ENCODE measurements around the gene TTC3.

The TTC3 gene

GRCh38 chr21:37192019-37192418 lies 119.0 kb downstream of the TTC3 start:
- no peak for DNase-seq (ENCODE audit: low read depth)
- TF ChIP-seq, protein P1, sequence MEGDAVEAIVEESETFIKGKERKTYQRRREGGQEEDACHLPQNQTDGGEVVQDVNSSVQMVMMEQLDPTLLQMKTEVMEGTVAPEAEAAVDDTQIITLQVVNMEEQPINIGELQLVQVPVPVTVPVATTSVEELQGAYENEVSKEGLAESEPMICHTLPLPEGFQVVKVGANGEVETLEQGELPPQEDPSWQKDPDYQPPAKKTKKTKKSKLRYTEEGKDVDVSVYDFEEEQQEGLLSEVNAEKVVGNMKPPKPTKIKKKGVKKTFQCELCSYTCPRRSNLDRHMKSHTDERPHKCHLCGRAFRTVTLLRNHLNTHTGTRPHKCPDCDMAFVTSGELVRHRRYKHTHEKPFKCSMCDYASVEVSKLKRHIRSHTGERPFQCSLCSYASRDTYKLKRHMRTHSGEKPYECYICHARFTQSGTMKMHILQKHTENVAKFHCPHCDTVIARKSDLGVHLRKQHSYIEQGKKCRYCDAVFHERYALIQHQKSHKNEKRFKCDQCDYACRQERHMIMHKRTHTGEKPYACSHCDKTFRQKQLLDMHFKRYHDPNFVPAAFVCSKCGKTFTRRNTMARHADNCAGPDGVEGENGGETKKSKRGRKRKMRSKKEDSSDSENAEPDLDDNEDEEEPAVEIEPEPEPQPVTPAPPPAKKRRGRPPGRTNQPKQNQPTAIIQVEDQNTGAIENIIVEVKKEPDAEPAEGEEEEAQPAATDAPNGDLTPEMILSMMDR (IDR thresholded peaks at IDR 0.05; ENCODE audit: low read depth, low read length, missing control alignments) = no peak
- H3K4me3 ChIP-seq (ENCODE audit: low read depth, low read length) = no peak overlapping the region

DNA sequence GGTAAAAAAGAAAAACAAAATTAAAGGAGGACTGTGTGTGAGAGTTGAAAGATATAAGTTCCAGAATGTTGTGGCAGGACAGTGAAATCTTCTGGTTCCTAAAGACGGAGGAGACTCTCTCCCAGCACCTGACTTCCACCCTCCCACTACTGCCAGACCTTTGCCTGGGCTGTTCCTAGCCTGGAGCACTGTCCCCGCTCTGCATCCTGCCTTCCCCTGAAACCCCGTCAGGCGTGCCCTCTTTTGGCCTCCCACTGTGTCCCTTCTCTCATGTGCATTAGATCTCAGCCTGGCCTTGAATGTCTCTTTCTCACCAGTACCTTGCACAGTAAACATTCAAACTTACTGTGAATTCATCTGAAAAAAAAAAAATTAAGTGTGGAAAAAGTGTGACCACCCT lies 120.0 kb downstream of the TTC3 start:
- TF ChIP-seq, protein P1 (IDR thresholded peaks at IDR 0.05; ENCODE audit: low read depth, low read length, missing control alignments) = no peak
- no peak overlapping the region for H3K4me3 ChIP-seq (ENCODE audit: low read depth, low read length)
- no peak for DNase-seq (ENCODE audit: low read depth)

DNA sequence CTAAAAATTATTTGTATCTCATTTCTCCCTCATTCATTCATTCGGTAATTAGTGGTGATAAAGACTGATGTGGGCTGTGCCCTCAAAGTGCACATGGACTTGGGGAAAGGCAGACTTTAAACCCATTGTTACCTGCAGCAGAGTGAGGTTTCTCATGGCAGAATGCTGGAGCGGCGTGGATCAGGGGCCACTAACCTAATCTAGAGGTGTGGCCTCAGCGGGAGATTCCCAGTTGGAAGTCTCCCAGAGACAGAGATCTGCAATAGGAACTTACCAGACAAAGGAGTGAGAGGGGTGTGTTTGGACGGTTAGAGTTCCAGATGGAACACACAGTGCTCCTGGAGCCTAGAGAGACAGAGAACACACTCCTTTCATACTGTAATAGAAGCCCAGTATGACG lies 120.6 kb downstream of the TTC3 start:
- H3K4me3 ChIP-seq (ENCODE audit: low read depth, low read length) = no peak overlapping the region
- DNase-seq (ENCODE audit: low read depth) = no peak
- TF ChIP-seq, protein P1 (IDR thresholded peaks at IDR 0.05; ENCODE audit: low read depth, low read length, missing control alignments) = no peak

GRCh38 chr21:37195059-37195458 lies 122.0 kb downstream of the TTC3 start:
- no peak overlapping the region for H3K4me3 ChIP-seq (ENCODE audit: low read depth, low read length)
- TF ChIP-seq, protein P1 (IDR thresholded peaks at IDR 0.05; ENCODE audit: low read depth, low read length, missing control alignments) = no peak
- no peak for DNase-seq (ENCODE audit: low read depth)

- H3K4me3 ChIP-seq (ENCODE audit: low read depth, low read length) = no peak overlapping the region
- TF ChIP-seq, protein P1 (IDR thresholded peaks at IDR 0.05; ENCODE audit: low read depth, low read length, missing control alignments) = no peak
- DNase-seq (ENCODE audit: low read depth) = no peak
Observed at GRCh38 chr21:37195610-37196009, 122.6 kb downstream of the TTC3 start.

DNA sequence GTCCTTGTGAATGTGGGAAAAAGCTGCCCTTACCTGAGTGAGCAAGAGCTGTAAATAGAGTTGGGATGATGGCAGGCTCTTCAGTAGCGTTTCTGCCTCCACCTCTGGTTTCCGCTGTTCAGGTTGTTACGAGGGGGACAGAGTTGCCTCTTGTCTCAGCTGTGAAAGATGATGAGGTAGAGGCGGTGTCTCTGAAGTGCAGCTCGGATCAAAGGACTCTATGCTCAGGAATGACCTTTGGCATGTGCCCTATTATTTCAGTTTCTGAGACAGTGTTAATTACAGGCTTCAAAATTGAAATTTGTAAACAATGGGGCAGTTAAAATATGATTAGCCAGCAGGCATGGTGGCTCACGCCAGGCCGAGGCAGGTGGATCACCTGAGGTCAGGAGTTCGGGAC lies 123.8 kb downstream of the TTC3 start:
- DNase-seq (ENCODE audit: low read depth) = no peak
- TF ChIP-seq, protein P1 (IDR thresholded peaks at IDR 0.05; ENCODE audit: low read depth, low read length, missing control alignments) = no peak
- H3K4me3 ChIP-seq (ENCODE audit: low read depth, low read length) = no peak overlapping the region

- TF ChIP-seq, protein P1 (IDR thresholded peaks at IDR 0.05; ENCODE audit: low read depth, low read length, missing control alignments) = no peak
- H3K4me3 ChIP-seq (ENCODE audit: low read depth, low read length) = no peak overlapping the region
- no peak for DNase-seq (ENCODE audit: low read depth)
Observed at GRCh38 chr21:37197746-37198145, 124.7 kb downstream of the TTC3 start.
